IMR-90 (cell line): ENCODE measurements around the gene MLH3. TPM values are rescaled to one million over a fixed set of nuclear protein-coding genes. Genes with fewer than 3 reads are reported as not detected.

Experiments
- ATAC-seq: fragments of 200-7000 bp; cut with Tn5 transposase; 2 replicates; pipeline ENCODE4 v1.9.1; 2020; ENCODE audit warnings: low read depth, mild to moderate bottlenecking, moderate library complexity
- BruUV-seq: library from RNA; stranded (reverse); fragments of 400-500 nt; replicated peaks from 2 replicates; lab custom pipeline; 2021; lab: Mats Ljungman, UMichigan
- CTCF ChIA-PET: fragments of 300-600 bp; formaldehyde crosslinking; extraction: SDS; loops from one replicate; lab custom pipeline; 2021; ENCODE audit warnings: antibody characterized with exemption; lab: Yijun Ruan, JAX
- POLR2A ChIA-PET: fragments of 300-600 bp; sonication (Branson Sonifier 250); formaldehyde crosslinking; loops from one replicate; lab custom pipeline; 2022; ENCODE audit warnings: antibody characterized with exemption; ENCODE audit not compliant: unreplicated experiment; lab: Charles Lee
- DNase-seq: peaks from one replicate; pipeline ENCODE4 v3.0.0; 2013
- H2AFZ ChIP-seq: replicated peaks from 2 replicates; pipeline ENCODE3; 2013; ENCODE audit warnings: low read length, mild to moderate bottlenecking; ENCODE audit not compliant: poor library complexity
- H2AK5ac ChIP-seq: 2 replicates; pipeline ENCODE4 v1.6.1; 2013; ENCODE audit warnings: low read depth, low read length, inconsistent platforms
- H2AK9ac ChIP-seq: replicated peaks from 2 replicates; pipeline ENCODE3; 2013; ENCODE audit warnings: mild to moderate bottlenecking, low read depth, low read length, moderate library complexity; ENCODE audit not compliant: poor library complexity
- H2BK120ac ChIP-seq: 2 replicates; pipeline ENCODE4 v1.6.1; 2013; ENCODE audit warnings: low read depth, low read length, inconsistent platforms
- H2BK15ac ChIP-seq: 3 replicates; pipeline ENCODE4 v1.6.1; 2013; ENCODE audit warnings: low read depth, low read length, inconsistent platforms
- H2BK20ac ChIP-seq: 2 replicates; pipeline ENCODE4 v1.6.1; 2013; ENCODE audit warnings: low read depth, mild to moderate bottlenecking, inconsistent platforms, low read length, moderate library complexity
- H2BK5ac ChIP-seq: 2 replicates; pipeline ENCODE4 v1.6.1; 2013; ENCODE audit warnings: mild to moderate bottlenecking, low read depth, low read length, inconsistent platforms; ENCODE audit not compliant: poor library complexity, severe bottlenecking
- H3K14ac ChIP-seq: replicated peaks from 2 replicates; pipeline ENCODE4 v1.6.1; 2013; ENCODE audit warnings: low read depth, low read length, inconsistent platforms
- H3K18ac ChIP-seq: 2 replicates; pipeline ENCODE4 v1.6.1; 2013; ENCODE audit warnings: low read depth, low read length, control low read depth
- H3K23ac ChIP-seq: 2 replicates; pipeline ENCODE4 v1.6.1; 2013; ENCODE audit warnings: low read depth, low read length, inconsistent platforms
- H3K27ac ChIP-seq: 2 replicates; pipeline ENCODE4 v1.5.1; 2013; ENCODE audit warnings: mild to moderate bottlenecking, control low read depth, low read length; ENCODE audit not compliant: insufficient read depth
- H3K27me3 ChIP-seq: 2 replicates; pipeline ENCODE4 v1.6.1; 2013; ENCODE audit warnings: low read length; ENCODE audit not compliant: control insufficient read depth, insufficient read depth
- H3K36me3 ChIP-seq: 2 replicates; pipeline ENCODE4 v1.6.1; 2013; ENCODE audit warnings: low read length, mixed read lengths; ENCODE audit not compliant: control insufficient read depth, insufficient read depth
- H3K4ac ChIP-seq: 2 replicates; pipeline ENCODE4 v1.6.1; 2013; ENCODE audit warnings: low read depth, low read length, inconsistent platforms
- H3K4me1 ChIP-seq: 2 replicates; pipeline ENCODE4 v1.6.1; 2013; ENCODE audit warnings: low read length, mixed read lengths; ENCODE audit not compliant: control insufficient read depth, insufficient read depth
- H3K4me2 ChIP-seq: 2 replicates; pipeline ENCODE4 v1.6.1; 2013; ENCODE audit warnings: low read depth, mild to moderate bottlenecking, control low read depth, low read length, moderate library complexity
- H3K4me3 ChIP-seq: 2 replicates; pipeline ENCODE4 v1.5.1; 2013; ENCODE audit warnings: low read depth, mild to moderate bottlenecking, control low read depth, low read length, moderate library complexity; ENCODE audit not compliant: insufficient read depth
- H3K56ac ChIP-seq: 2 replicates; pipeline ENCODE4 v1.6.1; 2013; ENCODE audit warnings: low read length, inconsistent platforms; ENCODE audit not compliant: insufficient read depth; ENCODE audit errors: extremely low read depth
- H3K79me1 ChIP-seq, 2 experiments: 2 replicates each; pipeline ENCODE4 v1.6.1; 2013; ENCODE audit warnings: low read length in 2 of 2, inconsistent platforms in 1 of 2, low read depth in 1 of 2
- H3K9ac ChIP-seq: 2 replicates; pipeline ENCODE4 v1.6.1; 2013; ENCODE audit warnings: low read depth, low read length, control low read depth
- H3K9me1 ChIP-seq: 2 replicates; pipeline ENCODE4 v1.6.1; 2013; ENCODE audit warnings: low read length, inconsistent platforms; ENCODE audit not compliant: insufficient read depth
- H3K9me3 ChIP-seq: 2 replicates; pipeline ENCODE4 v1.6.1; 2013; ENCODE audit warnings: low read length; ENCODE audit not compliant: control insufficient read depth, insufficient read depth
- H4K20me1 ChIP-seq: 2 replicates; pipeline ENCODE4 v1.6.1; 2013; ENCODE audit warnings: low read length, inconsistent platforms; ENCODE audit not compliant: insufficient read depth
- H4K5ac ChIP-seq: 2 replicates; pipeline ENCODE4 v1.6.1; 2013; ENCODE audit warnings: mild to moderate bottlenecking, low read depth, low read length, control low read depth
- H4K8ac ChIP-seq, 2 experiments: 2 replicates each; pipeline ENCODE4 v1.6.1; 2013; ENCODE audit warnings: low read depth in 2 of 2, low read length in 2 of 2, control low read depth in 1 of 2, inconsistent platforms in 1 of 2
- H4K91ac ChIP-seq: 2 replicates; pipeline ENCODE4 v1.6.1; 2013; ENCODE audit warnings: low read depth, low read length, inconsistent platforms; ENCODE audit not compliant: insufficient read depth
- BHLHE40 ChIP-seq: fragments of 150-350 bp; IDR thresholded peaks from 2 replicates; pipeline ENCODE4 v1.6.1; 2016; ENCODE audit warnings: mild to moderate bottlenecking, low read depth, low read length
- CEBPB ChIP-seq: IDR thresholded peaks from 2 replicates; pipeline ENCODE4 v1.6.1; 2012; ENCODE audit warnings: low read depth, low read length, improper control_type of control experiment
- CHD1 ChIP-seq: IDR thresholded peaks from 2 replicates; pipeline ENCODE4 v1.6.1; 2012; ENCODE audit warnings: low read depth, low read length, improper control_type of control experiment
- CTCF ChIP-seq: conservative IDR thresholded peaks from 2 replicates; pipeline ENCODE4 v1.5.1; 2012; ENCODE audit warnings: mild to moderate bottlenecking, low read depth, low read length, improper control_type of control experiment
- ELK1 ChIP-seq: fragments of 150-350 bp; IDR thresholded peaks from 2 replicates; pipeline ENCODE4 v1.6.1; 2016; ENCODE audit warnings: low read depth, mild to moderate bottlenecking, low read length, moderate library complexity, borderline replicate concordance
- FOS ChIP-seq: fragments of 150-350 bp; IDR thresholded peaks from 2 replicates; pipeline ENCODE4 v1.6.1; 2016; ENCODE audit warnings: low read depth, low read length
- MAFK ChIP-seq: IDR thresholded peaks from 2 replicates; pipeline ENCODE4 v1.6.1; 2012; ENCODE audit warnings: low read depth, low read length, improper control_type of control experiment
- MAZ ChIP-seq: IDR thresholded peaks from 2 replicates; pipeline ENCODE4 v1.6.1; 2012; ENCODE audit warnings: low read depth, mild to moderate bottlenecking, low read length, improper control_type of control experiment, moderate library complexity, borderline replicate concordance
- MXI1 ChIP-seq: IDR thresholded peaks from 2 replicates; pipeline ENCODE4 v1.6.1; 2012; ENCODE audit warnings: low read depth, mild to moderate bottlenecking, low read length, moderate library complexity, borderline replicate concordance
- NFE2L2 ChIP-seq: fragments of 150-350 bp; IDR thresholded peaks from 2 replicates; pipeline ENCODE4 v1.6.1; 2016; ENCODE audit warnings: low read depth, mild to moderate bottlenecking, low read length
- POLR2A ChIP-seq: IDR thresholded peaks from 2 replicates; pipeline ENCODE4 v1.6.1; 2012; ENCODE audit warnings: mild to moderate bottlenecking, low read depth, low read length
- RAD21 ChIP-seq: IDR thresholded peaks from 2 replicates; pipeline ENCODE4 v1.6.1; 2012; ENCODE audit warnings: low read length, improper control_type of control experiment
- RCOR1 ChIP-seq: IDR thresholded peaks from 2 replicates; pipeline ENCODE4 v1.6.1; 2012; ENCODE audit warnings: mild to moderate bottlenecking, low read length, improper control_type of control experiment; ENCODE audit not compliant: insufficient replicate concordance
- RFX5 ChIP-seq: IDR thresholded peaks from 2 replicates; pipeline ENCODE4 v1.8.0; 2012; ENCODE audit warnings: low read depth, mild to moderate bottlenecking, low read length, moderate library complexity
- SMC3 ChIP-seq: fragments of 150-350 bp; IDR thresholded peaks from 2 replicates; pipeline ENCODE4 v1.6.1; 2016; ENCODE audit warnings: low read depth, mild to moderate bottlenecking, antibody characterized with exemption, low read length, moderate library complexity
- USF2 ChIP-seq: fragments of 150-350 bp; IDR thresholded peaks from 2 replicates; pipeline ENCODE4 v1.6.1; 2017; ENCODE audit warnings: mild to moderate bottlenecking, antibody characterized with exemption, low read length, low read depth
- WGBS, 2 experiments: methylation state at CpG; one replicate each; pipeline versions ENCODE4 v1.1.5 to v1.1.7; 2013; ENCODE audit warnings: missing lambda C conversion rate in 2 of 2; ENCODE audit not compliant: insufficient read length in 1 of 2; ENCODE audit errors: extremely low coverage in 2 of 2; 5-methylcytosine and 5-hydroxymethylcytosine counted together
- dilution Hi-C: fragments of 300-500 bp; cut with HindIII; formaldehyde crosslinking; loops from one replicate; pipeline ENCODE4 v1.14.3; 2018; ENCODE audit warnings: low sequenced_read_pairs; ENCODE audit not compliant: unreplicated experiment
- in situ Hi-C: fragments of 300-500 bp; cut with MboI; formaldehyde crosslinking; loops from 3 replicates; pipeline ENCODE4 v1.14.3; 2019; ENCODE audit warnings: low sequenced_read_pairs, inconsistent platforms, mixed read lengths
- intact Hi-C: fragments of 100-400 bp; cut with micrococcal nuclease; formaldehyde crosslinking; loops from 2 replicates; pipeline ENCODE4 v1.10.0; 2022
- polyA plus RNA-seq, 3 experiments: library from polyadenylated mRNA; depleted of rRNA; stranded (reverse); fragments of >200 nt; gene quantifications; 2 replicates each; pipeline ENCODE4 v1.2.3, GENCODE V29; 2012; ENCODE audit warnings: low replicate concordance in 1 of 3
- total RNA-seq: library from RNA; depleted of rRNA; stranded (reverse); fragments of >200 nt; gene quantifications from 2 replicates; pipeline ENCODE4 v1.2.3, GENCODE V29; 2012

Gene MLH3
- total and polyA plus RNA-seq, 2 of the 4 experiments (the other 2 are of a cell fraction), result 5.6 to 14.7 TPM

GRCh38 chr14:74968811-74969210, 82.5 kb downstream of the MLH3 start:
- Histone ChIP-seq H2BK20ac (no peak overlapping the region), H3K9ac (no peak overlapping the region), H3K79me1 (no peaks in the 10 kb centered on the region), H4K8ac (no peak overlapping the region), H4K5ac (no peak overlapping the region), H3K23ac (no peak overlapping the region), H3K36me3 (no peaks in the 10 kb centered on the region), H3K27me3 (peaks cover 19% of the 10 kb centered on the region), H3K4me2 (no peak overlapping the region), H4K91ac (no peak overlapping the region), H3K9me3 (no peaks in the 10 kb centered on the region), H4K20me1 (no peaks in the 10 kb centered on the region), H3K14ac (no peak overlapping the region), H2BK5ac (no peak overlapping the region), H2AK9ac (no peak overlapping the region), H3K4ac (no peak overlapping the region), H2BK15ac (no peak overlapping the region), H2BK120ac (no peak overlapping the region), H3K4me1 (no peaks in the 10 kb centered on the region), H3K27ac (no peak overlapping the region), H3K56ac (no peak overlapping the region), H2AFZ (no peak overlapping the region), H3K4me3 (no peak overlapping the region), H3K18ac (no peak overlapping the region), H3K9me1 (peaks cover 3% of the 10 kb centered on the region; the same call in 1 of the 2 replicates), H2AK5ac (no peak overlapping the region)
- ATAC-seq, result no peak
- WGBS, 2 experiments, result no CpG with 5 or more reads among the region's 1 CpG
- ChIA-PET POLR2A (no interaction called here), CTCF (interaction anchor here (0.8 kb wide), 1 partner anchor 12 kb away, joined by 3 read pairs; no protein-coding TSS in a partner anchor)
- no peak for DNase-seq
- TF ChIP-seq CEBPB (no peak), POLR2A (no peak), USF2 (no peak), CHD1 (no peak), MAFK (no peak), SMC3 (no peak), ELK1 (no peak), RCOR1 (no peak), FOS (no peak), NFE2L2 (no peak), CTCF (no peak), MAZ (no peak), MXI1 (no peak), RFX5 (no peak), BHLHE40 (no peak), RAD21 (no peak)
- intact Hi-C loops, result no loop called here
- BruUV-seq, result no TSS peak
- in situ Hi-C loops, result no loop called here
- dilution Hi-C loops, result no loop called here
